Tibial nerve (tissue), 3 donors: ENCODE data around the gene IRF5.

Experiments
- POLR2A ChIP-seq, 2 donors: fragments of 450-650 bp; IDR thresholded peaks; one replicate each; pipeline ENCODE4 v1.6.1; 2017; ENCODE audit warnings: antibody characterized with exemption in 2 of 2, mild to moderate bottlenecking in 2 of 2, moderate library complexity in 2 of 2
- TF ChIP-seq, protein P1 (sequence below), 5 experiments: fragments of 200-600 bp in 3 of 5; fragments of 450-650 bp in 2 of 5; sonication (generic) in 3 of 5; IDR thresholded peaks; one replicate each; pipeline ENCODE4 v1.5.1; 2016 to 2019; ENCODE audit warnings: antibody characterized with exemption in 5 of 5, mild to moderate bottlenecking in 3 of 5, moderate library complexity in 2 of 5

DNA sequence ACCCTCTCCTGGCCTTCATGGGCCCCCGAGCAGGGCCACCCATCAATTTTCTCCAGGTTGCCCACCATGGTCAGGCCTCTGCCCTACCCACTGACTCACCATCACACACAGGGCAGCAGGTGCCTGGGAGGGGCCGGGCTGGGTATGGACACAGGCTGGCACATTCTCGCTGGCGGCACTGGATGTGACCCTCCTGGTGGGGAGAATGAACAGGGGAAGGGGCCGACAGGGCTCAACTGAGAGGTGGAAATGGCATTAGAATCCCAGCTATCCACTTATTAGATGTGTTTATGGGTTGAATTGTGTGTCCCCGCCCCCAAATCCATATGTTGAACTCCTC lies 43.7 kb upstream of the IRF5 start:
- TF ChIP-seq, protein P1, sequence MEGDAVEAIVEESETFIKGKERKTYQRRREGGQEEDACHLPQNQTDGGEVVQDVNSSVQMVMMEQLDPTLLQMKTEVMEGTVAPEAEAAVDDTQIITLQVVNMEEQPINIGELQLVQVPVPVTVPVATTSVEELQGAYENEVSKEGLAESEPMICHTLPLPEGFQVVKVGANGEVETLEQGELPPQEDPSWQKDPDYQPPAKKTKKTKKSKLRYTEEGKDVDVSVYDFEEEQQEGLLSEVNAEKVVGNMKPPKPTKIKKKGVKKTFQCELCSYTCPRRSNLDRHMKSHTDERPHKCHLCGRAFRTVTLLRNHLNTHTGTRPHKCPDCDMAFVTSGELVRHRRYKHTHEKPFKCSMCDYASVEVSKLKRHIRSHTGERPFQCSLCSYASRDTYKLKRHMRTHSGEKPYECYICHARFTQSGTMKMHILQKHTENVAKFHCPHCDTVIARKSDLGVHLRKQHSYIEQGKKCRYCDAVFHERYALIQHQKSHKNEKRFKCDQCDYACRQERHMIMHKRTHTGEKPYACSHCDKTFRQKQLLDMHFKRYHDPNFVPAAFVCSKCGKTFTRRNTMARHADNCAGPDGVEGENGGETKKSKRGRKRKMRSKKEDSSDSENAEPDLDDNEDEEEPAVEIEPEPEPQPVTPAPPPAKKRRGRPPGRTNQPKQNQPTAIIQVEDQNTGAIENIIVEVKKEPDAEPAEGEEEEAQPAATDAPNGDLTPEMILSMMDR (IDR thresholded peaks at IDR 0.05): no peak
- no peak for TF ChIP-seq POLR2A (IDR thresholded peaks at IDR 0.05)
